HEK293 (cell line): ENCODE measurements around the gene SLC30A3.

Experiments used
- CTCF ChIA-PET: fragments of 350-600 bp; formaldehyde crosslinking; extraction: SDS; loops from one replicate; lab custom pipeline; 2021; ENCODE audit warnings: antibody characterized with exemption; lab: Yijun Ruan, JAX
- POLR2A ChIA-PET: fragments of 300-600 bp; formaldehyde crosslinking; extraction: SDS; loops from one replicate; lab custom pipeline; 2020; ENCODE audit warnings: antibody characterized with exemption, inconsistent platforms; lab: Yijun Ruan, JAX
- H3K27ac ChIP-seq: fragments of 200-500 bp; sonication (Bioruptor generic); 2 replicates; pipeline ENCODE4 v1.5.1; 2014; ENCODE audit warnings: low read depth, low read length, control low read depth, inconsistent platforms; ENCODE audit errors: extremely low read depth
- H3K36me3 ChIP-seq, 2 experiments: fragments of 200-500 bp in 1 of 2; sonication (Bioruptor generic) in 1 of 2; 1 replicate in 1 of 2; 2 replicates in 1 of 2; pipeline ENCODE4 v1.5.1; 2014 to 2017; ENCODE audit warnings: inconsistent platforms in 2 of 2, low read length in 2 of 2; ENCODE audit not compliant: control insufficient read depth in 2 of 2, insufficient read depth in 1 of 2
- H3K4me1 ChIP-seq: fragments of 200-500 bp; sonication (Bioruptor generic); 2 replicates; pipeline ENCODE4 v1.5.1; 2014; ENCODE audit warnings: mild to moderate bottlenecking, low read length, inconsistent platforms; ENCODE audit not compliant: control insufficient read depth, insufficient read depth
- H3K4me3 ChIP-seq: 2 replicates; pipeline ENCODE4 v1.5.1; 2011; ENCODE audit warnings: low read depth, mild to moderate bottlenecking, control low read depth, low read length, moderate library complexity
- H3K9me3 ChIP-seq: fragments of 200-500 bp; sonication (Bioruptor generic); 2 replicates; pipeline ENCODE4 v1.5.1; 2014; ENCODE audit warnings: low read depth, low read length, inconsistent platforms; ENCODE audit not compliant: control insufficient read depth, insufficient read depth
- GLIS1 ChIP-seq: fragments of 450-650 bp; formaldehyde crosslinking; IDR thresholded peaks from 2 replicates; pipeline ENCODE4 v1.5.1; 2016; ENCODE audit warnings: missing biosample characterization, missing genetic modification characterization
- GLIS2 ChIP-seq: fragments of 450-650 bp; formaldehyde crosslinking; IDR thresholded peaks from 2 replicates; pipeline ENCODE4 v1.5.1; 2016; ENCODE audit warnings: missing biosample characterization, missing genetic modification characterization
- IKZF3 ChIP-seq: fragments of 450-650 bp; IDR thresholded peaks from 2 replicates; pipeline ENCODE4 v1.5.0; 2018; ENCODE audit warnings: missing biosample characterization, mild to moderate bottlenecking, missing genetic modification characterization, moderate library complexity
- KLF1 ChIP-seq: fragments of 450-650 bp; formaldehyde crosslinking; IDR thresholded peaks from 2 replicates; pipeline ENCODE4 v1.5.1; 2016; ENCODE audit warnings: missing biosample characterization, missing genetic modification characterization
- KLF16 ChIP-seq: fragments of 450-650 bp; formaldehyde crosslinking; IDR thresholded peaks from 2 replicates; pipeline ENCODE4 v1.5.1; 2017; ENCODE audit warnings: missing biosample characterization, missing genetic modification characterization
- PBX3 ChIP-seq: sonication (generic); formaldehyde crosslinking; IDR thresholded peaks from 2 replicates; pipeline ENCODE4 v1.8.1; 2022; ENCODE audit warnings: mild to moderate bottlenecking, moderate library complexity, missing genetic modification reagents
- RBAK ChIP-seq: fragments of 450-650 bp; formaldehyde crosslinking; IDR thresholded peaks from 2 replicates; pipeline ENCODE4 v1.5.1; 2016; ENCODE audit warnings: missing biosample characterization, missing genetic modification characterization
- REPIN1 ChIP-seq: fragments of 450-650 bp; formaldehyde crosslinking; IDR thresholded peaks from 2 replicates; pipeline ENCODE4 v1.5.1; 2017; ENCODE audit warnings: missing biosample characterization, missing genetic modification characterization, low read depth
- SETDB1 ChIP-seq: IDR thresholded peaks from one replicate; pipeline ENCODE4 v1.6.1; 2017; ENCODE audit warnings: mild to moderate bottlenecking, low read length, moderate library complexity, mixed read lengths; ENCODE audit not compliant: insufficient read length
- SP2 ChIP-seq: fragments of 450-650 bp; formaldehyde crosslinking; IDR thresholded peaks from 2 replicates; pipeline ENCODE4 v1.5.1; 2016; ENCODE audit warnings: missing biosample characterization, missing genetic modification characterization
- SP3 ChIP-seq: fragments of 450-650 bp; formaldehyde crosslinking; IDR thresholded peaks from 2 replicates; pipeline ENCODE4 v1.5.1; 2016; ENCODE audit warnings: missing biosample characterization, missing genetic modification characterization
- WT1 ChIP-seq: fragments of 450-650 bp; formaldehyde crosslinking; IDR thresholded peaks from 2 replicates; pipeline ENCODE4 v1.5.1; 2016; ENCODE audit warnings: missing biosample characterization, missing genetic modification characterization
- ZNF157 ChIP-seq: fragments of 450-650 bp; formaldehyde crosslinking; IDR thresholded peaks from 2 replicates; pipeline ENCODE4 v1.5.1; 2016; ENCODE audit warnings: missing biosample characterization, missing genetic modification characterization
- ZNF16 ChIP-seq: fragments of 450-650 bp; formaldehyde crosslinking; IDR thresholded peaks from 2 replicates; pipeline ENCODE4 v1.5.1; 2016; ENCODE audit warnings: low read depth, missing biosample characterization, missing genetic modification characterization
- ZNF169 ChIP-seq: fragments of 450-650 bp; formaldehyde crosslinking; IDR thresholded peaks from 2 replicates; pipeline ENCODE4 v1.5.1; 2016; ENCODE audit warnings: missing biosample characterization, missing genetic modification characterization
- ZNF174 ChIP-seq: fragments of 450-650 bp; formaldehyde crosslinking; IDR thresholded peaks from 2 replicates; pipeline ENCODE4 v1.5.0; 2017; ENCODE audit warnings: missing biosample characterization, mild to moderate bottlenecking, missing genetic modification characterization
- ZNF501 ChIP-seq: fragments of 450-650 bp; formaldehyde crosslinking; IDR thresholded peaks from 2 replicates; pipeline ENCODE4 v1.5.1; 2016; ENCODE audit warnings: missing biosample characterization, missing genetic modification characterization
- ZNF560 ChIP-seq: fragments of 450-650 bp; formaldehyde crosslinking; IDR thresholded peaks from 2 replicates; pipeline ENCODE4 v1.5.1; 2017; ENCODE audit warnings: missing biosample characterization, missing genetic modification characterization, borderline replicate concordance
- ZNF664 ChIP-seq: fragments of 450-650 bp; formaldehyde crosslinking; IDR thresholded peaks from 2 replicates; pipeline ENCODE4 v1.5.1; 2016; ENCODE audit warnings: missing biosample characterization, missing genetic modification characterization
- ZNF670 ChIP-seq: fragments of 450-650 bp; formaldehyde crosslinking; IDR thresholded peaks from 2 replicates; pipeline ENCODE4 v1.5.1; 2016; ENCODE audit warnings: missing biosample characterization, missing genetic modification characterization, low read depth
- ZNF707 ChIP-seq: fragments of 450-650 bp; formaldehyde crosslinking; IDR thresholded peaks from 2 replicates; pipeline ENCODE4 v1.5.1; 2016; ENCODE audit warnings: missing biosample characterization, missing genetic modification characterization
- ZNF768 ChIP-seq: fragments of 450-650 bp; formaldehyde crosslinking; IDR thresholded peaks from 2 replicates; pipeline ENCODE4 v1.5.1; 2018; ENCODE audit warnings: missing biosample characterization, mild to moderate bottlenecking, missing genetic modification characterization
- ZNF791 ChIP-seq: fragments of 450-650 bp; formaldehyde crosslinking; IDR thresholded peaks from 2 replicates; pipeline ENCODE4 v1.5.1; 2016; ENCODE audit warnings: missing biosample characterization, missing genetic modification characterization
- TF ChIP-seq, protein P1 (sequence below): fragments of 450-650 bp; formaldehyde crosslinking; IDR thresholded peaks from 2 replicates; pipeline ENCODE4 v1.5.1; 2016; ENCODE audit warnings: missing biosample characterization, missing genetic modification characterization
- TF ChIP-seq, protein P2 (sequence below): fragments of 450-650 bp; formaldehyde crosslinking; IDR thresholded peaks from 2 replicates; pipeline ENCODE4 v1.5.1; 2016; ENCODE audit warnings: missing biosample characterization, missing genetic modification characterization
- TF ChIP-seq, protein P3 (sequence below): fragments of 450-650 bp; formaldehyde crosslinking; IDR thresholded peaks from 2 replicates; pipeline ENCODE4 v1.5.1; 2017; ENCODE audit warnings: missing biosample characterization, missing genetic modification characterization
- TF ChIP-seq, protein P4 (sequence below): fragments of 450-650 bp; formaldehyde crosslinking; IDR thresholded peaks from 2 replicates; pipeline ENCODE4 v1.5.1; 2017; ENCODE audit warnings: missing biosample characterization, missing genetic modification characterization

SLC30A3 gene

GRCh38 chr2:27262379-27263286 lies at the start of gene SLC30A3:
Gene SLC30A3, minus strand, starts transcription at chr2:27263047. Its CDS starts 141 bp downstream, at chr2:27262906.
- POLR2A ChIA-PET, result interaction anchor here (0.8 kb wide), 2 partner anchors 31 kb away, joined by 3 to 4 read pairs; no protein-coding TSS in a partner anchor
- peaks cover 9% of the 10 kb centered on the region for H3K4me1 ChIP-seq
- no peak for TF ChIP-seq ZNF16 (tag by site-specific recombination)
- no peak for TF ChIP-seq SETDB1
- no peak for TF ChIP-seq IKZF3
- peak; percentile 82 for TF ChIP-seq GLIS2 (tag by site-specific recombination)
- TF ChIP-seq RBAK (tag by site-specific recombination), result no peak
- peak; percentile 11; the same call in 1 of the 2 replicates for TF ChIP-seq KLF1
- TF ChIP-seq, protein P1, sequence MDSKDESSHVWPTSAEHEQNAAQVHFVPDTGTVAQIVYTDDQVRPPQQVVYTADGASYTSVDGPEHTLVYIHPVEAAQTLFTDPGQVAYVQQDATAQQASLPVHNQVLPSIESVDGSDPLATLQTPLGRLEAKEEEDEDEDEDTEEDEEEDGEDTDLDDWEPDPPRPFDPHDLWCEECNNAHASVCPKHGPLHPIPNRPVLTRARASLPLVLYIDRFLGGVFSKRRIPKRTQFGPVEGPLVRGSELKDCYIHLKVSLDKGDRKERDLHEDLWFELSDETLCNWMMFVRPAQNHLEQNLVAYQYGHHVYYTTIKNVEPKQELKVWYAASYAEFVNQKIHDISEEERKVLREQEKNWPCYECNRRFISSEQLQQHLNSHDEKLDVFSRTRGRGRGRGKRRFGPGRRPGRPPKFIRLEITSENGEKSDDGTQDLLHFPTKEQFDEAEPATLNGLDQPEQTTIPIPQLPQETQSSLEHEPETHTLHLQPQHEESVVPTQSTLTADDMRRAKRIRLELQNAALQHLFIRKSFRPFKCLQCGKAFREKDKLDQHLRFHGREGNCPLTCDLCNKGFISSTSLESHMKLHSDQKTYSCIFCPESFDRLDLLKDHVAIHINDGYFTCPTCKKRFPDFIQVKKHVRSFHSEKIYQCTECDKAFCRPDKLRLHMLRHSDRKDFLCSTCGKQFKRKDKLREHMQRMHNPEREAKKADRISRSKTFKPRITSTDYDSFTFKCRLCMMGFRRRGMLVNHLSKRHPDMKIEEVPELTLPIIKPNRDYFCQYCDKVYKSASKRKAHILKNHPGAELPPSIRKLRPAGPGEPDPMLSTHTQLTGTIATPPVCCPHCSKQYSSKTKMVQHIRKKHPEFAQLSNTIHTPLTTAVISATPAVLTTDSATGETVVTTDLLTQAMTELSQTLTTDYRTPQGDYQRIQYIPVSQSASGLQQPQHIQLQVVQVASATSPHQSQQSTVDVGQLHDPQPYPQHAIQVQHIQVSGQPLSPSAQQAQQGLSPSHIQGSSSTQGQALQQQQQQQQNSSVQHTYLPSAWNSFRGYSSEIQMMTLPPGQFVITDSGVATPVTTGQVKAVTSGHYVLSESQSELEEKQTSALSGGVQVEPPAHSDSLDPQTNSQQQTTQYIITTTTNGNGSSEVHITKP, result no peak
- no peak for TF ChIP-seq ZNF501 (tag by site-specific recombination)
- TF ChIP-seq PBX3 (CRISPR knock-in tag), result 0 out of 2 replicates have a peak, but pooled peaks have one; percentile 18
- TF ChIP-seq, protein P2, sequence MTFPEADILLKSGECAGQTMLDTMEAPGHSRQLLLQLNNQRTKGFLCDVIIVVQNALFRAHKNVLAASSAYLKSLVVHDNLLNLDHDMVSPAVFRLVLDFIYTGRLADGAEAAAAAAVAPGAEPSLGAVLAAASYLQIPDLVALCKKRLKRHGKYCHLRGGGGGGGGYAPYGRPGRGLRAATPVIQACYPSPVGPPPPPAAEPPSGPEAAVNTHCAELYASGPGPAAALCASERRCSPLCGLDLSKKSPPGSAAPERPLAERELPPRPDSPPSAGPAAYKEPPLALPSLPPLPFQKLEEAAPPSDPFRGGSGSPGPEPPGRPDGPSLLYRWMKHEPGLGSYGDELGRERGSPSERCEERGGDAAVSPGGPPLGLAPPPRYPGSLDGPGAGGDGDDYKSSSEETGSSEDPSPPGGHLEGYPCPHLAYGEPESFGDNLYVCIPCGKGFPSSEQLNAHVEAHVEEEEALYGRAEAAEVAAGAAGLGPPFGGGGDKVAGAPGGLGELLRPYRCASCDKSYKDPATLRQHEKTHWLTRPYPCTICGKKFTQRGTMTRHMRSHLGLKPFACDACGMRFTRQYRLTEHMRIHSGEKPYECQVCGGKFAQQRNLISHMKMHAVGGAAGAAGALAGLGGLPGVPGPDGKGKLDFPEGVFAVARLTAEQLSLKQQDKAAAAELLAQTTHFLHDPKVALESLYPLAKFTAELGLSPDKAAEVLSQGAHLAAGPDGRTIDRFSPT (tag by site-specific recombination), result no peak
- TF ChIP-seq ZNF174 (tag by site-specific recombination), result no peak
- TF ChIP-seq KLF16 (tag by site-specific recombination), result no peak
- TF ChIP-seq, protein P3, sequence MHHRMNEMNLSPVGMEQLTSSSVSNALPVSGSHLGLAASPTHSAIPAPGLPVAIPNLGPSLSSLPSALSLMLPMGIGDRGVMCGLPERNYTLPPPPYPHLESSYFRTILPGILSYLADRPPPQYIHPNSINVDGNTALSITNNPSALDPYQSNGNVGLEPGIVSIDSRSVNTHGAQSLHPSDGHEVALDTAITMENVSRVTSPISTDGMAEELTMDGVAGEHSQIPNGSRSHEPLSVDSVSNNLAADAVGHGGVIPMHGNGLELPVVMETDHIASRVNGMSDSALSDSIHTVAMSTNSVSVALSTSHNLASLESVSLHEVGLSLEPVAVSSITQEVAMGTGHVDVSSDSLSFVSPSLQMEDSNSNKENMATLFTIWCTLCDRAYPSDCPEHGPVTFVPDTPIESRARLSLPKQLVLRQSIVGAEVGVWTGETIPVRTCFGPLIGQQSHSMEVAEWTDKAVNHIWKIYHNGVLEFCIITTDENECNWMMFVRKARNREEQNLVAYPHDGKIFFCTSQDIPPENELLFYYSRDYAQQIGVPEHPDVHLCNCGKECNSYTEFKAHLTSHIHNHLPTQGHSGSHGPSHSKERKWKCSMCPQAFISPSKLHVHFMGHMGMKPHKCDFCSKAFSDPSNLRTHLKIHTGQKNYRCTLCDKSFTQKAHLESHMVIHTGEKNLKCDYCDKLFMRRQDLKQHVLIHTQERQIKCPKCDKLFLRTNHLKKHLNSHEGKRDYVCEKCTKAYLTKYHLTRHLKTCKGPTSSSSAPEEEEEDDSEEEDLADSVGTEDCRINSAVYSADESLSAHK (tag by site-specific recombination), result no peak
- TF ChIP-seq ZNF157 (tag by site-specific recombination), result no peak
- TF ChIP-seq REPIN1 (tag by site-specific recombination), result no peak
- TF ChIP-seq ZNF560 (tag by site-specific recombination), result no peak
- TF ChIP-seq, protein P4, sequence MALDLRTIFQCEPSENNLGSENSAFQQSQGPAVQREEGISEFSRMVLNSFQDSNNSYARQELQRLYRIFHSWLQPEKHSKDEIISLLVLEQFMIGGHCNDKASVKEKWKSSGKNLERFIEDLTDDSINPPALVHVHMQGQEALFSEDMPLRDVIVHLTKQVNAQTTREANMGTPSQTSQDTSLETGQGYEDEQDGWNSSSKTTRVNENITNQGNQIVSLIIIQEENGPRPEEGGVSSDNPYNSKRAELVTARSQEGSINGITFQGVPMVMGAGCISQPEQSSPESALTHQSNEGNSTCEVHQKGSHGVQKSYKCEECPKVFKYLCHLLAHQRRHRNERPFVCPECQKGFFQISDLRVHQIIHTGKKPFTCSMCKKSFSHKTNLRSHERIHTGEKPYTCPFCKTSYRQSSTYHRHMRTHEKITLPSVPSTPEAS, result no peak
- TF ChIP-seq SP2 (tag by site-specific recombination), result peak; percentile 76
- TF ChIP-seq ZNF664, result no peak
- TF ChIP-seq ZNF670 (tag by site-specific recombination), result no peak
- no peak for TF ChIP-seq WT1 (tag by site-specific recombination)
- peak; percentile 82 for TF ChIP-seq SP3 (tag by site-specific recombination)
- TF ChIP-seq GLIS1 (tag by site-specific recombination), result peak; percentile 9; the same call in 1 of the 2 replicates
- TF ChIP-seq ZNF169 (tag by site-specific recombination), result no peak
- no peak for TF ChIP-seq ZNF707
- no peak for TF ChIP-seq ZNF791 (tag by site-specific recombination)
- TF ChIP-seq ZNF768 (tag by site-specific recombination), result no peak

More at GRCh38 chr2:27262379-27263286, at the start of gene SLC30A3:
- peaks cover 0 to 5% of the 10 kb centered on the region in 2 experiments; a peak in 1 of 3 replicates for H3K36me3 ChIP-seq
- peak within 1 kb of the TSS; percentile 50 for H3K4me3 ChIP-seq
- no peaks in the 10 kb centered on the region for H3K9me3 ChIP-seq
- CTCF ChIA-PET, result interaction anchor here (0.7 to 6.2 kb wide), 6 partner anchors 12 to 148 kb away, joined by 3 to 96 read pairs (median 4); partner anchors contain the start of gene TRIM54
- H3K27ac ChIP-seq, result peak within 1 kb of the TSS; percentile 60; the same call in 1 of the 2 replicates
